ENCODE measurements around the gene PLEKHH2. TPM values are rescaled to one million over a fixed set of nuclear protein-coding genes. Genes with fewer than 3 reads are reported as not detected.
"Not testable (repeated sequence)": the region's sequence is repeated elsewhere in the genome, so short reads cannot be mapped to it uniquely, and the experiment has no call there.

Gene PLEKHH2
- 1.6 TPM for polyA plus RNA-seq (2013, experiment 1 of 2; ENCODE audit: insufficient read length)
- 1.8 TPM for polyA plus RNA-seq (2013, experiment 2 of 2; ENCODE audit: insufficient read length)

GRCh38 chr2:43637030-43637803, at the start of gene PLEKHH2:
Gene PLEKHH2, plus strand, starts transcription at chr2:43637260. Its CDS starts 7,414 bp downstream, at chr2:43644674.
- peak; percentile 89 for DNase-seq

- peak; percentile 96 for DNase-seq
Observed at GRCh38 chr2:43592443-43592842, 44.6 kb upstream of the PLEKHH2 start.

GRCh38 chr2:43593254-43593653, 43.8 kb upstream of the PLEKHH2 start:
- DNase-seq = peak; percentile 1

- DNase-seq = no peak
Observed at GRCh38 chr2:43594875-43595274, 42.2 kb upstream of the PLEKHH2 start.

- peak; percentile 99 for DNase-seq
Observed at GRCh38 chr2:43595603-43596412, 41.3 kb upstream of the PLEKHH2 start, which contains the start of gene THADA. Gene THADA, minus strand, starts transcription at chr2:43596038. Its CDS starts 3,646 bp downstream, at chr2:43592392.

- not testable (repeated sequence) for DNase-seq
Observed at GRCh38 chr2:43600596-43600995, 36.5 kb upstream of the PLEKHH2 start.

GRCh38 chr2:43604674-43605073, 32.4 kb upstream of the PLEKHH2 start:
- no peak for DNase-seq

GRCh38 chr2:43605079-43605655, 31.9 kb upstream of the PLEKHH2 start:
- DNase-seq = peak; percentile 59

GRCh38 chr2:43605851-43606250, 31.2 kb upstream of the PLEKHH2 start:
- no peak for DNase-seq

- DNase-seq = peak; percentile 60
Observed at GRCh38 chr2:43609290-43609918, 27.7 kb upstream of the PLEKHH2 start.

GRCh38 chr2:43610361-43610760, 26.7 kb upstream of the PLEKHH2 start:
- no peak for DNase-seq

- DNase-seq = peak; percentile 76
Observed at GRCh38 chr2:43611987-43612894, 24.8 kb upstream of the PLEKHH2 start.

GRCh38 chr2:43612944-43613343, 24.1 kb upstream of the PLEKHH2 start:
- DNase-seq = no peak

GRCh38 chr2:43616967-43617680, 19.9 kb upstream of the PLEKHH2 start:
- DNase-seq = peak; percentile 83

GRCh38 chr2:43619511-43619910, 17.5 kb upstream of the PLEKHH2 start:
- DNase-seq = no peak

GRCh38 chr2:43622931-43623451, 14.1 kb upstream of the PLEKHH2 start:
- DNase-seq = no peak

- no peak for DNase-seq
Observed at GRCh38 chr2:43631618-43632317, 5.3 kb upstream of the PLEKHH2 start.

- peak; percentile 92 for DNase-seq
Observed at GRCh38 chr2:43634604-43635306, 2.3 kb upstream of the PLEKHH2 start.

GRCh38 chr2:43636153-43636552, 907 bp upstream of the PLEKHH2 start:
- not testable (repeated sequence) for DNase-seq
